ENCODE measurements around the gene EXOC6.

- TF ChIP-seq POLR2AphosphoS5 (IDR thresholded peaks at IDR 0.05) = no peak
- TF ChIP-seq CTCF (IDR thresholded peaks at IDR 0.05) = no peak
- no peak for TF ChIP-seq EP300 (IDR thresholded peaks at IDR 0.05)
Observed at GRCh38 chr10:92868036-92868435, 19.7 kb downstream of the EXOC6 start.
